OCI-LY1 (cell line): ENCODE measurements around the gene ZSWIM3.

Experiments used
- EZH2 ChIP-seq: fragments of 200-600 bp; sonication (generic), shearing (Covaris generic); IDR thresholded peaks from 2 replicates; pipeline ENCODE4 v1.8.0; 2017; ENCODE audit warnings: borderline replicate concordance, mixed run types, mild to moderate bottlenecking, antibody characterized with exemption, low read length, moderate library complexity, mixed read lengths
- TF ChIP-seq, protein P1 (sequence below): fragments of 200-600 bp; sonication (generic), shearing (Covaris generic); IDR thresholded peaks from 2 replicates; pipeline ENCODE4 v1.5.1; 2017; ENCODE audit warnings: mild to moderate bottlenecking, antibody characterized with exemption, low read length, moderate library complexity, mixed read lengths

DNA sequence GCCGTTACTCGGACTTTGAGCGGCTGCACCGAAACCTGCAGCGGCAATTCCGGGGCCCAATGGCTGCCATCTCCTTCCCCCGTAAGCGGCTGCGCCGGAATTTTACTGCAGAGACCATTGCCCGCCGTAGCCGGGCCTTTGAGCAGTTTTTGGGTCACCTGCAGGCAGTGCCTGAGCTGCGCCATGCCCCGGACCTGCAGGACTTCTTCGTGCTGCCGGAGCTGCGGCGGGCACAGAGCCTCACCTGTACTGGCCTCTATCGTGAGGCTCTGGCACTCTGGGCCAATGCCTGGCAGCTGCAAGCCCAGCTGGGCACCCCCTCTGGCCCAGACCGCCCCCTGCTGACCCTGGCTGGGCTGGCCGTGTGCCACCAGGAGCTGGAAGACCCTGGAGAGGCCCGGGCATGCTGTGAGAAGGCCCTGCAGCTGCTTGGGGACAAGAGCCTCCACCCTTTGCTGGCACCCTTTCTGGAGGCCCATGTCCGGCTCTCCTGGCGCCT, 16.7 kb upstream of the ZSWIM3 start:
- TF ChIP-seq, protein P1, sequence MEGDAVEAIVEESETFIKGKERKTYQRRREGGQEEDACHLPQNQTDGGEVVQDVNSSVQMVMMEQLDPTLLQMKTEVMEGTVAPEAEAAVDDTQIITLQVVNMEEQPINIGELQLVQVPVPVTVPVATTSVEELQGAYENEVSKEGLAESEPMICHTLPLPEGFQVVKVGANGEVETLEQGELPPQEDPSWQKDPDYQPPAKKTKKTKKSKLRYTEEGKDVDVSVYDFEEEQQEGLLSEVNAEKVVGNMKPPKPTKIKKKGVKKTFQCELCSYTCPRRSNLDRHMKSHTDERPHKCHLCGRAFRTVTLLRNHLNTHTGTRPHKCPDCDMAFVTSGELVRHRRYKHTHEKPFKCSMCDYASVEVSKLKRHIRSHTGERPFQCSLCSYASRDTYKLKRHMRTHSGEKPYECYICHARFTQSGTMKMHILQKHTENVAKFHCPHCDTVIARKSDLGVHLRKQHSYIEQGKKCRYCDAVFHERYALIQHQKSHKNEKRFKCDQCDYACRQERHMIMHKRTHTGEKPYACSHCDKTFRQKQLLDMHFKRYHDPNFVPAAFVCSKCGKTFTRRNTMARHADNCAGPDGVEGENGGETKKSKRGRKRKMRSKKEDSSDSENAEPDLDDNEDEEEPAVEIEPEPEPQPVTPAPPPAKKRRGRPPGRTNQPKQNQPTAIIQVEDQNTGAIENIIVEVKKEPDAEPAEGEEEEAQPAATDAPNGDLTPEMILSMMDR, result no peak
- TF ChIP-seq EZH2, result no peak
